Esophagus (tissue), 2 donors: ENCODE measurements around the gene APOL6. TPM values are rescaled to one million over a fixed set of nuclear protein-coding genes. Genes with fewer than 3 reads are reported as not detected.
A peak's percentile ranks its signal among the peaks of the same experiment; 100 is the strongest.

Experiments
- H3K27ac ChIP-seq, 2 donors: one replicate each; pipeline ENCODE4 v1.5.1; 2013; ENCODE audit warnings: low read depth in 2 of 2, mild to moderate bottlenecking in 2 of 2, inconsistent platforms in 1 of 2, low read length in 1 of 2, moderate library complexity in 1 of 2
- H3K27me3 ChIP-seq, 2 donors: one replicate each; pipeline ENCODE4 v1.6.1; 2013; ENCODE audit warnings: low read length in 2 of 2, control low read depth in 1 of 2, mild to moderate bottlenecking in 1 of 2; ENCODE audit not compliant: insufficient read depth in 2 of 2, control insufficient read depth in 1 of 2
- H3K36me3 ChIP-seq, 2 donors: one replicate each; pipeline ENCODE4 v1.6.1; 2013; ENCODE audit warnings: low read length in 1 of 2; ENCODE audit not compliant: control insufficient read depth in 2 of 2, insufficient read depth in 2 of 2
- H3K4me1 ChIP-seq, 2 donors: one replicate each; pipeline ENCODE4 v1.6.1; 2013; ENCODE audit warnings: low read length in 1 of 2; ENCODE audit not compliant: control insufficient read depth in 2 of 2, insufficient read depth in 2 of 2
- H3K4me3 ChIP-seq, 2 donors: one replicate each; pipeline ENCODE4 v1.5.1; 2013; ENCODE audit warnings: low read length in 2 of 2, mild to moderate bottlenecking in 2 of 2, low read depth in 1 of 2, moderate library complexity in 1 of 2
- H3K9me3 ChIP-seq, 2 donors: one replicate each; pipeline ENCODE4 v1.6.1; 2013; ENCODE audit warnings: mild to moderate bottlenecking in 2 of 2, low read depth in 1 of 2, low read length in 1 of 2, moderate library complexity in 1 of 2; ENCODE audit not compliant: control insufficient read depth in 2 of 2, insufficient read depth in 1 of 2
- WGBS, 2 donors: extraction: QIAGEN DNeasy Blood & Tissue Kit; methylation state at CpG; one replicate each; pipeline ENCODE4 v1.1.7; 2013; 5-methylcytosine and 5-hydroxymethylcytosine counted together
- polyA plus RNA-seq, 2 donors: library from polyadenylated mRNA; stranded (reverse); fragments of 200-250 nt; gene quantifications; one replicate each; pipeline ENCODE4 v1.2.3, GENCODE V29; 2013
- donor health status: healthy with polysubstance abuse.
- donor health status: Bipolar disorder and iron deficiency.

The APOL6 gene
- polyA plus RNA-seq, 2 donors, result 2.8 to 3.8 TPM

DNA sequence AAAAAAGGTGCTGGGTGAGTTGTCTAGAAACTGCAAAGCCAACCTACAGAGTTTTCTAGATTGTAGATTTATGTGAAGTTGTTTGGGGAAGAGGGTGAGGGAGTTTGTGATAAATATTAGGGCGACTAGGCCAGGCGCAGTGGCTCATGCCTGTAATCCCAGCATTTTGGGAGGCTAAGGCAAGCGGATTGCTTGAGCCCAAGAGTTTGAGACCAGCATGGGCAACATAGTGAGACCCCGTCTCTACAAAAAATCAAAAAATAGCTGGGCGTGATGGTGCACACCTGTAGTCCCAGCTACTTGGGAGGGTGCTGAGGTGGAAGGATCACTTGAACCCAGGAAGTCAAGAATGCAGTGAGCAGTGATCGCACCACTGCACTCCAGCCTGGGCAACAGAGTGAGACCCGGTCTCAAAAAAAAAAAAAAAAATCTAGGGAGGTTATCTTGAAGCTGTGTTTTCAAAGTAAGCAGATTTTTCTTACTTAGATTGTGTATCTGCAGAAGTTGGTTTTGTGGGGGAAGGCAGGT is 844 bp downstream of the APOL6 start:
- Histone ChIP-seq H3K36me3 (no peaks in the 10 kb centered on the region), H3K27ac (peak overlapping the region; percentile 89 to 98), H3K4me3 (peak overlapping the region; percentile 56 to 90), H3K27me3 (no peaks in the 10 kb centered on the region), H3K4me1 (peaks cover 2 to 9% of the 10 kb centered on the region in 2 donors), H3K9me3 (peaks cover 0 to 3% of the 10 kb centered on the region in 2 donors)
- WGBS, 2 donors, result 34 to 48% methylated on average over 7 of the region's 7 CpGs

DNA sequence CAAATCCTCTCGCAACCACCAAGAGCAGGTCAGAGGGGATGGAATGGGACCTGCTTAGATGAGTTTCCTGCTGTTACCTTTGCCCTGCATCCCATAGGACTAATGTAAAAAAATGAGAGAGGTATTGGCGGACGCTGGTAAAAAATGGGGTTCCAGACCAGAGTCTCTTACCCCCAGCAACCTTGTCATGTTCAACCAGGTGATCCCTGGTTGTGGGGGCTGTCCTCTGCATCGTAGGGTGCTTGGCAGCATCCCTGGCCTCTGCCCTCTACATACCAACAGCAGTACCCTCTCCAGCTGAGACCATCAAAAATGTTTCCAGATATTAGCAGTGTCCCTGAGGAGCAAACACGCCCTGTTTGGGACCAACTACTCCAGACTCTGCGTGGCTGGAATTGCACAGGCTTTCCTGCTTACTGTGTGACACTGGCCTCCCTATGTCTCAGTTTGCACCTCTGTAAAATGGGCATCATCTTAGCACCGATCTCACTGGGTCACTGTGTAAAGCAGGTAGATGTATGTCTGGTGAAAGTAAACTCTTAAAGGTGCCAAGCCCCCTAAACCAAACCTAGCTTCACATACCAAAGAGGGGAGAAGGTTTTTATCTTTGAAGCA is 1.5 kb downstream of the APOL6 start:
- H3K27ac ChIP-seq, result peak overlapping the region in 1 of 2 donors; percentile 57
- peaks cover 0 to 3% of the 10 kb centered on the region in 2 donors for H3K9me3 ChIP-seq
- peak overlapping the region in 1 of 2 donors; percentile 90 for H3K4me3 ChIP-seq
- H3K36me3 ChIP-seq, result no peaks in the 10 kb centered on the region
- no peaks in the 10 kb centered on the region for H3K27me3 ChIP-seq
- H3K4me1 ChIP-seq, result peaks cover 2 to 9% of the 10 kb centered on the region in 2 donors
- WGBS, 2 donors, result 59 to 64% methylated on average over 7 of the region's 7 CpGs

DNA sequence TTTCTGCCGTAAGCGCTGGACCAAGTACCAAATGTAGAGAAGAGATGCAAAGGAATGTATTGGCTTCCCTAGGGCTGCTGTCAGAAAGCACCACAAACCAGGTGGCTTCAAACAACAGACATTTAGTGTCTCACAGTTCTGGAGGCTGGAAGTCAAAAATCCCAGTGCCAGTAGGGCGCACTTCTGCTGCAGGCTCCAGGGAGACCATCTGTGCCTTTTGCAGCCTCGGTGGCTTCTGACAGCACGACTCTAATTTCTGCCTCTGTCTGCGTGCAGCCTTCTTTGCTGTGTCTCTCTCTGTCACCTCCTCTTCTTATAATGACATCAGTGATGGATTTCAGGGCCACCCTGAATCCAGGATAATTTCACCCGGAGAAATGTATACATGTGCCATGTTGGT is 2.8 kb downstream of the APOL6 start:
- WGBS, 2 donors, result 96% methylated on average over 7 of the region's 7 CpGs
- no peak overlapping the region for H3K27ac ChIP-seq
- no peak overlapping the region for H3K4me3 ChIP-seq
- peaks cover 2 to 9% of the 10 kb centered on the region in 2 donors for H3K4me1 ChIP-seq
- no peaks in the 10 kb centered on the region for H3K27me3 ChIP-seq
- H3K9me3 ChIP-seq, result peaks cover 0 to 3% of the 10 kb centered on the region in 2 donors
- H3K36me3 ChIP-seq, result no peaks in the 10 kb centered on the region

DNA sequence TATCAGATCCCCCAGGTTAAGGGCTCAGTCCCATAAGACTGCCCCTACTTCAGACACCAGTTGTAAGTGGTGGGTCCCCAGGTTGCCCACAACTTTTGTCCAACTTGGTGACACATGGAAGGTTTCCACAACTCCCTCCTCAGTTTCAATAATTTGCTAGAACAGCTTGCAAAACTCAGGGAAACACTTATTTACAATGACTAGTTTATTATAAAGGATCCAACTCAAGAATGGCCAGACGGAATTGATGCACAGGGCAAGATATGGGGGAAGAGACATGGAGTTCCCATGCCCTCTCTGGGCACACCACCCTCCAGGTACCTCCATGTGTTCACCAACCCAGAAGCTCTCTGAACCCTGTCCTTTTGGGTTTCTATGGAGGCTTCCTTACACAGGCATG is 5.6 kb downstream of the APOL6 start:
- peaks cover 0 to 3% of the 10 kb centered on the region in 2 donors for H3K9me3 ChIP-seq
- H3K36me3 ChIP-seq, result peaks cover 7 to 16% of the 10 kb centered on the region in 2 donors
- 85 to 91% methylated on average over 1 of the region's 1 CpG for WGBS, 2 donors
- H3K27me3 ChIP-seq, result no peaks in the 10 kb centered on the region
- no peak overlapping the region for H3K4me3 ChIP-seq
- H3K27ac ChIP-seq, result no peak overlapping the region
- H3K4me1 ChIP-seq, result peaks cover 2 to 4% of the 10 kb centered on the region in 2 donors

DNA sequence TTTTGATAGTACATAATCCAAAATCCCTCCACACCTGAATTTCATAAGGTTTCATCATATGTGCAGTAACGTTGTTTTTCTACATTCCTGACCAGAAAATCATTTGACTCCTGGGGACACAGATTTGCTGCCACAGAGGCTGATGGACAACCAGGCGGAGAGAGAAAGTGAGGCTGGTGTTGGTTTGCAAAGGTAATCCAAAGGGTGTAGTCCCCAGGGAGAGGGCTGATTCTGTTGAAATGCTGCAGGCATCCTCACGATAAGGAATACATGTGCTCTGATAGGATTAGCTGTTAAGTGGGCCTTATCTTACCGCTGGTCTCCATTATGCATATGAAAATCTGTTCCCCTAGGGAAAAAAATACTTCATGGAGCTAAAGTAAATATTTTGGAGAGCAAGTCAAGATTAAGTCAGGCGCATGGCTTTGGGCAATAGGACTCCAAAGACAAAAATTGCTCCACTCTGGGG is 8.1 kb downstream of the APOL6 start:
- H3K27me3 ChIP-seq, result no peaks in the 10 kb centered on the region
- WGBS, 2 donors, result 87% methylated on average over 5 of the region's 5 CpGs
- no peak overlapping the region for H3K27ac ChIP-seq
- no peaks in the 10 kb centered on the region for H3K9me3 ChIP-seq
- peaks cover 0 to 2% of the 10 kb centered on the region in 2 donors for H3K4me1 ChIP-seq
- H3K4me3 ChIP-seq, result no peak overlapping the region
- peaks cover 11 to 23% of the 10 kb centered on the region in 2 donors for H3K36me3 ChIP-seq

DNA sequence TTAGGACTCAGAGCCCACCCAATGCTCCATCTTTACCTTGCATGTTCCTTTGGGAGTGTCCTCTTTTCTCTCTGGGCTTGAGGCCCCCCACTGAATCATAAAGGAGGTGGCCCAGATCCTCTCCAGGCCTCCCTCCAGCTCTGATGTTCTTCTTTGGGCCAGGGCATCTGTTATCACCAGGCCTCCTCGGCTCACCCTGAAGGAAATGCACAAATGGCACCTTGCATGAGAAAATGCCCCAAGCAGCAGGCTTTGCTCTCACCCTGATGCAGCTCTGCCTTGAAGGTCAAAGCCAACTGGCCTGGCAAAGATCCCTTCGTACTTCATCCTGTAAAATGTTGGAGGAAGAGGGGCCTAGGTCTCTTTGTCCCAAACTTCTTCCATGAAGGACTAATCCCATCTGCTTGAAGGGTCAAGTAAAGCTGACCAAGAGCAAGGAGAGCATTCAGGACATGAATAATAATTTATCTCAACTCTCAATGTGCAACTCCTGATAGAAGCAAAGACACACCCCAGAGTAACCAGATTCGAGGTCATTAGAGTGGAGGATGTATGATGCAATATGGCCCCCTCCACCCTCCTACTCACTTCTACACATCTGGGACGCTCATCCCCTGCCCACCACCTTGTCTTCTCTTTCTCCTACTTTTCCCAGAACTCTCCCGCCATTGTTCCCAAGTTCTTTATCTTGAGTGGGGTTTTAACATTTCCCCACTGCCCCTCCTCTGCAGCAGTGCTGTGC is 9.5 kb downstream of the APOL6 start:
- Histone ChIP-seq H3K27me3 (no peaks in the 10 kb centered on the region), H3K36me3 (peaks cover 11 to 23% of the 10 kb centered on the region in 2 donors), H3K27ac (no peak overlapping the region), H3K9me3 (no peaks in the 10 kb centered on the region), H3K4me1 (peaks cover 0 to 2% of the 10 kb centered on the region in 2 donors), H3K4me3 (no peak overlapping the region)
- 74 to 76% methylated on average over 5 of the region's 5 CpGs for WGBS, 2 donors

DNA sequence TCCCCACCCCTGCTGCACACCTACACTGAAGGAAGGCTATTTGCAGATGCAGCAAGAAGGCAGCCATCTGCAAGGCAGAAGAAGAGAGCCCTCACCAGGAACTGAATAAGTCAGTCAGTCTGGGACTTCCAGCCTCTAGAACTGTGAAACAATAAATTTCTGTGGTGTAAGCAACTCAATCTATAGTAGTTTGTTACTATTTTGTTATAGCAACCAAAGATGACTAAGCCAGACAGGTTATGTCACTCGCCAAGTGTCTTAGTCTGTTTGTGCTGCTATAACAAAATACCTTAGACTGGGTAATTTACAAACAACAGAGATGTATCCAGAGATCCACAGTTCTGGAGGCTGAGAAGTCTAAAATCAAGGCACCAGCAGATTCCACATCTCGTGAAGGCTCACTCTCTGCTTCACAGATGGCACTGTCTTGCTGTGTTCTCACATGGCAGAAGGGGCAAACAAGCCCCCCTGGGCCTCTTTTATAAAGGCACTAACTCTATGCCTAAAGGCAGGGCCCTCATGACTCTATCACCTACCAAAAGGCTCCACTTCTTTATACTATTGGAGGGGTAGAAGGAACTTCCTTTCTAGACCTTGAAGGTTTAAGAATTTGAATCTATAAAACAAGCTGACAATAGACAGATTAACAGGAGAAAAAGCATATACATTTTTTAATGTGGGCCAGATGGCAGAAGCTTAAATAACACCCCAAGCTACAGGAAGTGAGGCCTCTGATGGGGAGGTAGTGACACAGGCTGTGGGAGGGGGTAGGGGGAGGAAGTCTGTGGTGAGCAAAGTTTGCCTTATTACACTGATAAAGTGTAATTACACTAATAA is 12.3 kb downstream of the APOL6 start:
- Histone ChIP-seq H3K36me3 (peaks cover 11 to 23% of the 10 kb centered on the region in 2 donors), H3K4me3 (no peak overlapping the region), H3K4me1 (no peaks in the 10 kb centered on the region), H3K27ac (peak overlapping the region; percentile 54), H3K9me3 (no peaks in the 10 kb centered on the region), H3K27me3 (no peaks in the 10 kb centered on the region)
- WGBS, 2 donors, result 72 to 87% methylated on average over 2 of the region's 2 CpGs

DNA sequence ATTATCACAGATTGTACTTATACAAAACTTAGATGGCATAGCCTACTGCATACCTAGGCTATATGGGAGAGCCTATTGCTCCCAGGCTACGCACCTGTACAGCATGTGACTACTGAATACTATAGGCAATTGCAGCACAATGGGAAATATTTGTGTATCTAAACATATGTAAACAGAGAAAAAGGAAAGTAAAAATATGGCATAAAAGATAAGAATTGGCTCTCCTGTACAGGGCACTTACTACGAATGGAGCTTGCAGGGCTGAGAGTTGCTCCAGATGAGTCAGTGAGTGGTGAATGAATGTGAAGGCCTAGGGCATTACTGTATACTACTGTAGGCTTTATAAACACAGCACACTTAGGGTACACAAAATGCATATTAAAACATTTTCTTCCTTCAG is 13.2 kb downstream of the APOL6 start:
- WGBS, 2 donors, result 64 to 69% methylated on average over 2 of the region's 2 CpGs

DNA sequence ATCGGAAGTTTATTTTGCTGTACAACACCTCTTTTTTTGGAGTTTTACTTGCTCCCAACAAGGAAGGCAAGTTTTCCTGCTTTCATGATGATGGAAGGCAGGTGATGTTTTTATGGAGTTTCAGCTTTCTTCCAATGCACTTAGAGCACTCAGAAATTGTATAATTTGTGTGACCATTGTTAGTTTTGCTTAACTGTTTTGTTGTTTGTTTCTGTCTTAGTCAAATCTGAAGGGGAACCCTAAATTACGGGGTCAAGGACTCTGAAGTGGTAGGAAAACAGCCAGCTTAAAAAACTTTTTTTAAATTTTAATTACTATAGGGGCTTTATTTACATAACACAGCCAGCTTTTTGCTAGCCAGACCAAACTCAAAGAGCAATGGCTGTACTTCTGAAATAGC is 14.7 kb downstream of the APOL6 start:
- no peaks in the 10 kb centered on the region for H3K4me1 ChIP-seq
- H3K36me3 ChIP-seq, result peaks cover 7 to 15% of the 10 kb centered on the region in 2 donors
- H3K4me3 ChIP-seq, result no peak overlapping the region
- H3K27me3 ChIP-seq, result no peaks in the 10 kb centered on the region
- no peak overlapping the region for H3K27ac ChIP-seq
- H3K9me3 ChIP-seq, result no peaks in the 10 kb centered on the region
- 84 to 89% methylated on average over 2 of the region's 2 CpGs for WGBS, 2 donors

More for the DNA sequence above, 13.2 kb downstream of the APOL6 start:
- Histone ChIP-seq H3K27me3 (no peaks in the 10 kb centered on the region), H3K9me3 (no peaks in the 10 kb centered on the region), H3K27ac (no peak overlapping the region), H3K36me3 (peaks cover 11 to 21% of the 10 kb centered on the region in 2 donors), H3K4me1 (no peaks in the 10 kb centered on the region), H3K4me3 (no peak overlapping the region)
